ENCODE data around the gene UGT1A1.

UGT1A1 gene

GRCh38 chr2:233817995-233818638 is 58.0 kb downstream of the UGT1A1 start:
- no peak for DNase-seq

GRCh38 chr2:233818639-233819621 is 58.9 kb downstream of the UGT1A1 start:
- DNase-seq: no peak

- DNase-seq: no peak
Observed at GRCh38 chr2:233819884-233820773, 60.1 kb downstream of the UGT1A1 start.

- no peak for DNase-seq
Observed at GRCh38 chr2:233820774-233821105, 60.7 kb downstream of the UGT1A1 start.

GRCh38 chr2:233821196-233821595 is 61.1 kb downstream of the UGT1A1 start:
- no peak for DNase-seq

GRCh38 chr2:233821709-233822100 is 61.6 kb downstream of the UGT1A1 start:
- no peak for DNase-seq

- no peak for DNase-seq
Observed at GRCh38 chr2:233822101-233822771, 62.2 kb downstream of the UGT1A1 start.
